ENCODE data around the gene RANGRF.

GRCh38 chr17:8311131-8311790 is 22.8 kb downstream of the RANGRF start:
- TF ChIP-seq CTCF (IDR thresholded peaks at IDR 0.05) (no peak), POLR2A (IDR thresholded peaks at IDR 0.05) (no peak)
